Measurements from ENCODE around the gene SSNA1. TPM values are rescaled to one million over a fixed set of nuclear protein-coding genes. Genes with fewer than 3 reads are reported as not detected.
A peak's percentile ranks its signal among the peaks of the same experiment; 100 is the strongest.

Gene SSNA1
- total RNA-seq, 3 donors from 2014 or later: 75.0 to 92.8 (median 82.7) TPM

GRCh38 chr9:137160716-137161557 is 27.5 kb upstream of the SSNA1 start:
- peaks cover 11 to 100% of the 10 kb centered on the region in 2 donors for H3K27me3 ChIP-seq

GRCh38 chr9:137161558-137162486 is 26.7 kb upstream of the SSNA1 start:
- TF ChIP-seq CTCF (IDR thresholded peaks at IDR 0.05): no peak
- intact Hi-C loops (cut with DNase I; ENCODE audit: low total_unique reads): no loop called here
- peak overlapping the region in 2 of 3 donors; percentile 45 to 66 for H3K4me3 ChIP-seq
- peaks cover under 1 to 4% of the 10 kb centered on the region in 2 donors for H3K4me1 ChIP-seq
- peaks cover 16 to 100% of the 10 kb centered on the region in 2 donors for H3K27me3 ChIP-seq
- H3K36me3 ChIP-seq: no peaks in the 10 kb centered on the region
- DNase-seq (ENCODE audit: low spot score in 2 of 2): no peak
- no peak overlapping the region for H3K27ac ChIP-seq
- H3K9me3 ChIP-seq: no peaks in the 10 kb centered on the region

More at GRCh38 chr9:137160716-137161557, 27.5 kb upstream of the SSNA1 start:
- TF ChIP-seq POLR2AphosphoS5 (IDR thresholded peaks at IDR 0.05) (no peak), CTCF (IDR thresholded peaks at IDR 0.05) (no peak), POLR2A (IDR thresholded peaks at IDR 0.05) (no peak)
- peak overlapping the region in 1 of 3 donors; percentile 66 for H3K4me3 ChIP-seq
- peaks cover 0 to 4% of the 10 kb centered on the region in 2 donors for H3K4me1 ChIP-seq
- H3K9me3 ChIP-seq: no peaks in the 10 kb centered on the region
- no peaks in the 10 kb centered on the region for H3K36me3 ChIP-seq
- H3K27ac ChIP-seq: no peak overlapping the region
- intact Hi-C loops (cut with DNase I; ENCODE audit: low total_unique reads): no loop called here
- no peak for DNase-seq (ENCODE audit: low spot score in 2 of 2)

DNA sequence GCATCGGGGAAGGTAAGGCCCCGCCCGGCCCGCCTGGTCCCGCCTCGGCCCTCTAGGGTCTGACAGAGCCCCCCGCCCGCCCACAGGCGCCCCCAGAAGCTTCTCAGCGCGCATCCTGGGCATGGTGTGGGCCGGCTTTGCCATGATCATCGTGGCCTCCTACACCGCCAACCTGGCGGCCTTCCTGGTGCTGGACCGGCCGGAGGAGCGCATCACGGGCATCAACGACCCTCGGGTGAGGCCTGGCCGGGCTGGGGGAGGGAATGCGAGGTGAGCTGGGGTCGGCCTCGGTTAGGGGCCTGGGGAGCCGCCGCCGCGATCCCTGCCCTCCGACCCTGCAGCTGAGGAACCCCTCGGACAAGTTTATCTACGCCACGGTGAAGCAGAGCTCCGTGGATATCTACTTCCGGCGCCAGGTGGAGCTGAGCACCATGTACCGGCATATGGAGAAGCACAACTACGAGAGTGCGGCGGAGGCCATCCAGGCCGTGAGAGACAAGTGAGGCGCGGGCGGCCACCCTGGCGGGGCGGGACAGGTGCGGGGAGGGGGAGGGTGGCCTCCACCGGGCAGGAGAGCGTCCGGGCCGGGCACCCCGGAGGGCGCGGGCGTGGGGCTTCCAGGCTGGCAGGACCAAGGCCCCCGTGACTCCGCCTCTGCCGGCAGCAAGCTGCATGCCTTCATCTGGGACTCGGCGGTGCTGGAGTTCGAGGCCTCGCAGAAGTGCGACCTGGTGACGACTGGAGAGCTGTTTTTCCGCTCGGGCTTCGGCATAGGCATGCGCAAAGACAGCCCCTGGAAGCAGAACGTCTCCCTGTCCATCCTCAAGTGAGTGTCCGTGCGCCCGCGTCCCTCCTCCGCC is 25.7 kb upstream of the SSNA1 start:
- DNase-seq (ENCODE audit: low spot score in 2 of 2): peak in 1 of 2 donors; percentile 43
- peaks cover 3 to 10% of the 10 kb centered on the region in 2 donors for H3K4me1 ChIP-seq
- no peak for TF ChIP-seq POLR2A (IDR thresholded peaks at IDR 0.05)
- no peak for TF ChIP-seq POLR2AphosphoS5 (IDR thresholded peaks at IDR 0.05)
- TF ChIP-seq CTCF (IDR thresholded peaks at IDR 0.05): peak in 1 of 3 donors; percentile 44
- intact Hi-C loops (cut with DNase I; ENCODE audit: low total_unique reads): no loop called here
- peak overlapping the region in 1 of 2 donors; percentile 39 for H3K27ac ChIP-seq
- no peaks in the 10 kb centered on the region for H3K36me3 ChIP-seq
- peaks cover 20 to 100% of the 10 kb centered on the region in 2 donors for H3K27me3 ChIP-seq
- no peaks in the 10 kb centered on the region for H3K9me3 ChIP-seq
- peak overlapping the region; percentile 4 to 66 (median 45) for H3K4me3 ChIP-seq

DNA sequence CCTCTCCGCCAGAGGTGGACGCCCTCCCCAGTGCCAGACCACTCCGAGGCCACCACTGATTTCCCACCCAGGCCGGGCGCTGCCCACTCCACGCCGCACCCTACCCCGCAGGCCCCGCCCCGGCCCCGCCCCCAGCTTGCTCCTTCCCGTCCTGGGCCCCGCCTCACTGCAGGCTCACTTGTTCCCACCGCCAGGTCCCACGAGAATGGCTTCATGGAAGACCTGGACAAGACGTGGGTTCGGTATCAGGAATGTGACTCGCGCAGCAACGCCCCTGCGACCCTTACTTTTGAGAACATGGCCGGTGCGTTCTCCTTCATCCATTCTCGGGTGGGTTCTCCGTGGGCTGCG is 25.1 kb upstream of the SSNA1 start:
- Histone ChIP-seq H3K4me3 (peak overlapping the region; percentile 4 to 66 (median 45)), H3K36me3 (no peaks in the 10 kb centered on the region), H3K27me3 (peaks cover 26 to 100% of the 10 kb centered on the region in 2 donors), H3K9me3 (no peaks in the 10 kb centered on the region), H3K27ac (peak overlapping the region in 1 of 2 donors; percentile 39), H3K4me1 (peaks cover 9 to 16% of the 10 kb centered on the region in 2 donors)
- TF ChIP-seq CTCF (IDR thresholded peaks at IDR 0.05) (no peak), POLR2A (IDR thresholded peaks at IDR 0.05) (no peak)
- no peak for DNase-seq (ENCODE audit: low spot score in 2 of 2)
- intact Hi-C loops (cut with DNase I; ENCODE audit: low total_unique reads): no loop called here

All from breast epithelium (tissue), 4 donors.